ENCODE measurements around the gene ASNS. TPM values are rescaled to one million over a fixed set of nuclear protein-coding genes. Genes with fewer than 3 reads are reported as not detected.
"Not testable (repeated sequence)": the region's sequence is repeated elsewhere in the genome, so short reads cannot be mapped to it uniquely, and the experiment has no call there.

The ASNS gene
- total RNA-seq, 1 donor from 2014 or later = 15.7 TPM

DNA sequence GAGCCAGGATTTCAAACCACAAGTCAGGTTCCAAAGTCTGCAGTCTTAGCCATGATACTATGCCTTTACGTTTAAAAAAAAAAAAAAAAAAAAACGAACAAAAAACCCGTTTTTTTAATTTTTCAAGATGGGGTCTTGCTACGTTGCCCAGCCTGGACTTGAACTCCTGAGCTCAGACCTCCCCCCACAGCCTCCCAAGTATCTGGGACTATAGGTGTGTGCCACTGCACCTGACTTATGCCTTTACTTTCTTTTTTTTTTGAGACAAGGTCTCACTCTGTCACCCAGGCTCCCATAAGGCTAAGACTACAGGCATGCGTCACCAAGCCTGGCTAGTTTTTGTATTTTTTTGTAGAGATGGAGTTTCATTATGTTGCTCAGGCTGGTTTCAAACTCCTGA, 14.7 kb downstream of the ASNS start:
- no peak overlapping the region for H3K27ac ChIP-seq
- no peak overlapping the region for H3K4me3 ChIP-seq
- no peak for TF ChIP-seq CTCF (IDR thresholded peaks at IDR 0.05)
- H3K27me3 ChIP-seq = no peaks in the 10 kb centered on the region
- H3K36me3 ChIP-seq = peaks cover 58% of the 10 kb centered on the region
- intact Hi-C loops (cut with DNase I) = no loop called here
- no peaks in the 10 kb centered on the region for H3K9me3 ChIP-seq
- ATAC-seq (no peak), DNase-seq (no peak)
- H3K4me1 ChIP-seq = no peaks in the 10 kb centered on the region

- DNase-seq (no peak), ATAC-seq (peak; percentile 41)
- Histone ChIP-seq H3K4me3 (no peak overlapping the region), H3K36me3 (peaks cover 50% of the 10 kb centered on the region), H3K4me1 (no peaks in the 10 kb centered on the region), H3K27ac (no peak overlapping the region), H3K9me3 (no peaks in the 10 kb centered on the region), H3K27me3 (no peaks in the 10 kb centered on the region)
- intact Hi-C loops (cut with DNase I) = no loop called here
- no peak for TF ChIP-seq CTCF (IDR thresholded peaks at IDR 0.05)
Observed at GRCh38 chr7:97851683-97852082, 20.5 kb downstream of the ASNS start.

- H3K36me3 ChIP-seq = peaks cover 40% of the 10 kb centered on the region
- H3K27me3 ChIP-seq; DNase-seq; H3K9me3 ChIP-seq; intact Hi-C loops (cut with DNase I); H3K4me1 ChIP-seq; ATAC-seq; H3K27ac ChIP-seq; H3K4me3 ChIP-seq: not testable (repeated sequence)
Observed at GRCh38 chr7:97850262-97851031, 21.8 kb downstream of the ASNS start.

DNA sequence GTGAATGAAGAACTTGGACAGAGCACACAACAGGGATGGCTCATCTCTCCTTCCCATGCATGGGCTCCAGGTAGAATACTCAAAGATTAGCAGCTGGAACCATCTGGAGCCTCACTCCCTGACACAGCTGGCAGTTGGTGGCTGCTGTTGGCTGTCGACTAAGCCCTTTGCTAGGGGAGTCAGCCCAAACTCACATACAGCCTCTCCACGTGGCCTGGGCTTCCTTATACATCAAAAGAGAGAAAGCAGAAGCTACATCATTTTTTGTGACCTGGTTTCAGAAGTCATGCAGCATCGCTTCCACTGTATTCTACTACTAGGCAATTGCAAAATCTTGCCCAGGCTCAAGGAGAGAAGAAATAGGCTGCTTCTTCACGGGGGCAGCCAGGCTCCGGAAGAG, 24.4 kb downstream of the ASNS start:
- TF ChIP-seq CTCF (IDR thresholded peaks at IDR 0.05) = no peak
- Histone ChIP-seq H3K27ac (no peak overlapping the region), H3K36me3 (peaks cover 13% of the 10 kb centered on the region), H3K4me3 (no peak overlapping the region), H3K9me3 (no peaks in the 10 kb centered on the region), H3K27me3 (no peaks in the 10 kb centered on the region), H3K4me1 (no peaks in the 10 kb centered on the region)
- intact Hi-C loops (cut with DNase I) = no loop called here
- no peak for DNase-seq
- ATAC-seq = no peak

DNA sequence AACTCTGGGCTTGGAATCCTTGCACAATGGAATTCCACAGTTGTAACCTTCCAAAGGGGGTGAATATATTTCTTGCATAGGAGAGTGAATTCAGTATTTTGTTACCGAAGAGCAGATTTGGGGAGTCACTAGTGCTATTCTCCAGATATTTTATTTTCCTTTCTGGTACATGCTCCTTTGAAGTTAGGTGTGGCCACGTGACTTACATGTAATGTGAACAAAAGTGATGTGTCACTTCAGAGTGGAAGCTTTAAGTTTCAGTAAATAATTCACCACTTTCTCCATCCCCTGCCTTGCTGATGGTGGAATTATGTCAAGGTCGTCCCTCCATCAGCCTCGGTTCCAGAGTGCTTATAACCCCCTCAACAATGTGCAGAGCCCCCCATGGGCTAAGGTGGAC, 25.3 kb downstream of the ASNS start:
- Histone ChIP-seq H3K4me1 (no peaks in the 10 kb centered on the region), H3K27ac (no peak overlapping the region), H3K27me3 (no peaks in the 10 kb centered on the region), H3K4me3 (no peak overlapping the region), H3K36me3 (peaks cover 5% of the 10 kb centered on the region), H3K9me3 (no peaks in the 10 kb centered on the region)
- DNase-seq (no peak), ATAC-seq (no peak)
- intact Hi-C loops (cut with DNase I) = no loop called here
- TF ChIP-seq CTCF (IDR thresholded peaks at IDR 0.05) = no peak

DNA sequence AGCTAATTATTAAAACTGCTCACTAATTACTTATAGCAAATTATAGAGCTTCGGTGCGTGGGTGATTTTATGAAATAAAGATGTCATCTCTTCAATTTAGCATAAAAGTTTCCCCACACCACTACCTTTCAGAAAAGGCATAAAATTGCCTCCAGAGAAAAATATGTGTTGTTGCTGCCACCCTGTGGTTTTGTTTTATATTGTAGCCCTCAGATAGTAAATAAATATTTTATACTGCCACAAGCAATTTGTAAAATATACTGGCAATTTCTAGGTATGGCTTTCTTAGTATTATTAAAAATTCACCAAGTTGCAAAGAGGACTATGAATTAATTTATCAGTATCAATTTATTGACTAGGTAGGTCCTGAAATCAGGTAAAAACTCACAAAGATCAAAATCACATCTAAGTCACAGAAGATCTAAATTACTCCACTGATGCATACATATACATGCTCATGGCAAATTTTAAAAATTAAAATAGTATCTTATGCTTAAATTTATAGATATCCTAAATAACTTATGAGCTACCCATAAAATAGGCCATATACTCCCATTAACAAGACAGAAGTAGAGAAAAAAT, 26.5 kb downstream of the ASNS start:
- H3K4me3 ChIP-seq = no peak overlapping the region
- peak; percentile 42 for TF ChIP-seq CTCF (IDR thresholded peaks at IDR 0.05)
- intact Hi-C loops (cut with DNase I) = no loop called here
- no peaks in the 10 kb centered on the region for H3K36me3 ChIP-seq
- ATAC-seq (no peak), DNase-seq (no peak)
- H3K4me1 ChIP-seq = no peaks in the 10 kb centered on the region
- no peaks in the 10 kb centered on the region for H3K9me3 ChIP-seq
- no peak overlapping the region for H3K27ac ChIP-seq
- H3K27me3 ChIP-seq = no peaks in the 10 kb centered on the region

All from upper lobe of right lung (tissue), 1 donor.